Measurements from ENCODE around the gene NFYA. TPM values are rescaled to one million over a fixed set of nuclear protein-coding genes. Genes with fewer than 3 reads are reported as not detected.

Gene NFYA
- total and polyA plus RNA-seq, 2 of the 13 experiments (the other 11 are each of a cell fraction or from before 2014, with no cell fraction given) = 16.0 to 22.9 TPM

DNA sequence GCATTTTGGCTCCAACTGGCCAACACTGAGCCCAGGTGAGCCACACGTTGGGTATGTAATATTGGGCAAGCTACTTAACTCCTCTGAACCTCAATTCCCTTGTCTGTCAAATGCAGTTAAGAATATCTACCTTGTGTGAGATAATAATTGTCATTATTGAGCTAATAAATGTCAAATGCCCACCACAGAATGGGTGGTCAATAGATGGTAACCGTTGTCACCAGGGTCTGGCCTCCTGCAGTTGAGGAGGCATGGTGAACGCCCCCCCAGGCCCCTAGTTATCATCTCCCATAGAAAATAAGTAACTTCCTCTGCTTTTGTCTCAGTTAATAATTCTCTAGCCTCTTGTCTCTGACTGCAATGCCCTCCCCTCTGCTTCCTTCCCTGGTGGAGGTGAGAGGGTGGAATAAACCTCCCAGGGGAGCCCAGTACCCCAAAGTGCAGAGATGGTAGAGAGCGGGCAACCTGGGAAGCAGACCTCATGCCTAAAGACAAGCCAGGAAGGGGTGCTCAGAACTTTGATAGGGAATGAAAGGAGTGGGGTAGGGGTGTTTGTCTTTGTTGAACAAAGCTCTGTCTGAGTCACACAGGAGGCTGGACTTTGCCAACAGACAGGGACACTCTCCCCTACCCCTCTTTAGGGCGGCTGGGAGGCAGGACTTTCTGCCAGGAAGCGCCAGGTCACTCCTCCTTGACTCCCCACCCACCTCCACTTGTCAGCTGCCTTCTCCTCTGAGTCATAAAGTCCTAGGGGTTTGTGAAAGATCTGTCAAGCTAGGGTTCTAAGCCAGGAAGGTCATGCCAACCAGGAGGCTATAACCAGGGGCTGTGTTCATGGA, 32.5 kb upstream of the NFYA start (continued):
- TF ChIP-seq ZNF740 (CRISPR knock-in tag; IDR thresholded peaks at IDR 0.05) (peak; percentile 82; the same call in 1 of the 2 replicates), SP140L (CRISPR knock-in tag; IDR thresholded peaks at IDR 0.05; ENCODE audit: borderline replicate concordance) (peak; percentile 23; the same call in 1 of the 2 replicates), HNF4A (CRISPR knock-in tag; IDR thresholded peaks at IDR 0.05) (peak; percentile 86), EHMT2 (IDR thresholded peaks at IDR 0.05; ENCODE audit: borderline replicate concordance, low read depth, low read length) (0 out of 2 replicates have a peak, but pooled peaks have one; percentile 50), HNRNPUL1 (IDR thresholded peaks at IDR 0.05; ENCODE audit: low read depth, low read length) (no peak), ZNF569 (CRISPR knock-in tag; IDR thresholded peaks at IDR 0.05; ENCODE audit: borderline replicate concordance) (no peak), MXD3 (CRISPR knock-in tag; IDR thresholded peaks at IDR 0.05) (no peak), ZNF17 (CRISPR knock-in tag; IDR thresholded peaks at IDR 0.05) (no peak), ATRX (CRISPR knock-in tag; IDR thresholded peaks at IDR 0.05; ENCODE audit: borderline replicate concordance) (no peak), ATF7-NPFF (CRISPR knock-in tag; IDR thresholded peaks at IDR 0.05; ENCODE audit: low read depth) (peak; percentile 69; the same call in 1 of the 2 replicates), ZNF235 (CRISPR knock-in tag; IDR thresholded peaks at IDR 0.05; ENCODE audit: borderline replicate concordance) (no peak), HINFP (CRISPR knock-in tag; IDR thresholded peaks at IDR 0.05; ENCODE audit: low read depth) (no peak), RXRA (CRISPR knock-in tag; IDR thresholded peaks at IDR 0.05) (0 out of 2 replicates have a peak, but pooled peaks have one; percentile 82), RAD51 (IDR thresholded peaks at IDR 0.05; ENCODE audit: borderline replicate concordance) (no peak), ASH2L (IDR thresholded peaks at IDR 0.05; ENCODE audit: insufficient read length, low read depth, low read length) (peak; percentile 98), RERE (CRISPR knock-in tag; IDR thresholded peaks at IDR 0.05; ENCODE audit: low read depth) (peak; percentile 62; the same call in 1 of the 2 replicates), IRF9 (CRISPR knock-in tag; IDR thresholded peaks at IDR 0.05; ENCODE audit: borderline replicate concordance) (no peak), ZNF678 (CRISPR knock-in tag; IDR thresholded peaks at IDR 0.05) (no peak)
